Neural crest cell (in vitro differentiated cells): ENCODE data around the gene CAPN13. TPM values are rescaled to one million over a fixed set of nuclear protein-coding genes. Genes with fewer than 3 reads are reported as not detected.

ENCODE experiments used
- DNase-seq: peaks from one replicate; pipeline ENCODE4 v3.0.0; 2021; ENCODE audit warnings: low read depth, mixed read lengths, low spot score
- H3K27ac Mint-ChIP-seq: one replicate; pipeline ENCODE4 v1.8.0; 2021; ENCODE audit warnings: mild to moderate bottlenecking, mixed read lengths; ENCODE audit not compliant: unreplicated experiment
- H3K27me3 Mint-ChIP-seq: 2 replicates; pipeline ENCODE4 v1.8.0; 2021; ENCODE audit warnings: low read depth, mild to moderate bottlenecking, mixed read lengths
- H3K36me3 Mint-ChIP-seq: 2 replicates; pipeline ENCODE4 v1.8.0; 2021; ENCODE audit warnings: low read depth, mild to moderate bottlenecking, mixed read lengths
- H3K4me1 Mint-ChIP-seq: 2 replicates; pipeline ENCODE4 v1.8.0; 2021; ENCODE audit warnings: mixed read lengths
- H3K4me3 Mint-ChIP-seq: one replicate; pipeline ENCODE4 v1.8.0; 2021; ENCODE audit warnings: mild to moderate bottlenecking, mixed read lengths
- H3K9me3 Mint-ChIP-seq: 2 replicates; pipeline ENCODE4 v1.8.0; 2021; ENCODE audit warnings: mixed read lengths
- CTCF ChIP-seq: fragments of 200-600 bp; sonication (generic); conservative IDR thresholded peaks from 2 replicates; pipeline ENCODE4 v1.5.0; 2021; ENCODE audit warnings: antibody characterized with exemption, mild to moderate bottlenecking
- total RNA-seq: library from RNA; stranded (reverse); gene quantifications from 2 replicates; pipeline ENCODE4 v1.2.1, GENCODE V29; 2021

Gene CAPN13
- total RNA-seq, 1 donor from 2014 or later, result not detected

GRCh38 chr2:30744823-30745222, 62.4 kb downstream of the CAPN13 start:
- DNase-seq, result no peak
- Mint-ChIP-seq H3K27ac (no peak overlapping the region), H3K9me3 (no peaks in the 10 kb centered on the region), H3K27me3 (peaks cover 16% of the 10 kb centered on the region), H3K4me3 (no peak overlapping the region), H3K4me1 (no peaks in the 10 kb centered on the region), H3K36me3 (no peaks in the 10 kb centered on the region)
- no peak for TF ChIP-seq CTCF

- no peak for TF ChIP-seq CTCF
- Mint-ChIP-seq H3K27me3 (peaks cover under 1% of the 10 kb centered on the region), H3K4me3 (no peak overlapping the region)
Measured at GRCh38 chr2:30741576-30741975, 65.7 kb downstream of the CAPN13 start.

GRCh38 chr2:30738141-30738911, 68.9 kb downstream of the CAPN13 start:
- Mint-ChIP-seq H3K4me1 (no peaks in the 10 kb centered on the region), H3K27ac (peak overlapping the region; percentile 19)

More at GRCh38 chr2:30741576-30741975, 65.7 kb downstream of the CAPN13 start:
- no peak for DNase-seq
- no peaks in the 10 kb centered on the region for H3K36me3 Mint-ChIP-seq
- no peaks in the 10 kb centered on the region for H3K9me3 Mint-ChIP-seq
- no peaks in the 10 kb centered on the region for H3K4me1 Mint-ChIP-seq
- H3K27ac Mint-ChIP-seq, result no peak overlapping the region

GRCh38 chr2:30737326-30737610, 70.0 kb downstream of the CAPN13 start:
- Mint-ChIP-seq H3K4me3 (no peak overlapping the region), H3K9me3 (no peaks in the 10 kb centered on the region), H3K27me3 (no peaks in the 10 kb centered on the region), H3K36me3 (no peaks in the 10 kb centered on the region), H3K27ac (no peak overlapping the region), H3K4me1 (no peaks in the 10 kb centered on the region)
- no peak for DNase-seq
- no peak for TF ChIP-seq CTCF

More at GRCh38 chr2:30738141-30738911, 68.9 kb downstream of the CAPN13 start:
- no peak for DNase-seq
- Mint-ChIP-seq H3K27me3 (no peaks in the 10 kb centered on the region), H3K9me3 (no peaks in the 10 kb centered on the region), H3K4me3 (no peak overlapping the region), H3K36me3 (no peaks in the 10 kb centered on the region)
- TF ChIP-seq CTCF, result no peak

GRCh38 chr2:30736461-30737325, 70.6 kb downstream of the CAPN13 start:
- Mint-ChIP-seq H3K4me1 (no peaks in the 10 kb centered on the region), H3K36me3 (no peaks in the 10 kb centered on the region), H3K9me3 (no peaks in the 10 kb centered on the region), H3K4me3 (no peak overlapping the region), H3K27ac (peak overlapping the region; percentile 31), H3K27me3 (no peaks in the 10 kb centered on the region)
- no peak for DNase-seq
- TF ChIP-seq CTCF, result no peak
